ENCODE results near the gene HOXB4. TPM values are rescaled to one million over a fixed set of nuclear protein-coding genes. Genes with fewer than 3 reads are reported as not detected.

The HOXB4 gene
- total RNA-seq, 1 experiment from 2014 or later = 0.04 TPM

- TF ChIP-seq ZNF512 (CRISPR knock-in tag; IDR thresholded peaks at IDR 0.05; ENCODE audit: borderline replicate concordance) = no peak
- no peak for TF ChIP-seq ZMAT4 (CRISPR knock-in tag; IDR thresholded peaks at IDR 0.05)
Observed at GRCh38 chr17:48594538-48595277, 16.6 kb upstream of the HOXB4 start (continued).

- H3K4me1 Mint-ChIP-seq = peaks cover 55% of the 10 kb centered on the region
- TF ChIP-seq ESRRA (CRISPR knock-in tag; IDR thresholded peaks at IDR 0.05; ENCODE audit: borderline replicate concordance) (no peak), TEAD1 (CRISPR knock-in tag; IDR thresholded peaks at IDR 0.05) (no peak), CTCF (IDR thresholded peaks at IDR 0.05) (peak; percentile 90), USF2 (CRISPR knock-in tag; IDR thresholded peaks at IDR 0.05) (no peak), ZNF423 (CRISPR knock-in tag; IDR thresholded peaks at IDR 0.05) (peak; percentile 72)
- TF ChIP-seq, protein P1, sequence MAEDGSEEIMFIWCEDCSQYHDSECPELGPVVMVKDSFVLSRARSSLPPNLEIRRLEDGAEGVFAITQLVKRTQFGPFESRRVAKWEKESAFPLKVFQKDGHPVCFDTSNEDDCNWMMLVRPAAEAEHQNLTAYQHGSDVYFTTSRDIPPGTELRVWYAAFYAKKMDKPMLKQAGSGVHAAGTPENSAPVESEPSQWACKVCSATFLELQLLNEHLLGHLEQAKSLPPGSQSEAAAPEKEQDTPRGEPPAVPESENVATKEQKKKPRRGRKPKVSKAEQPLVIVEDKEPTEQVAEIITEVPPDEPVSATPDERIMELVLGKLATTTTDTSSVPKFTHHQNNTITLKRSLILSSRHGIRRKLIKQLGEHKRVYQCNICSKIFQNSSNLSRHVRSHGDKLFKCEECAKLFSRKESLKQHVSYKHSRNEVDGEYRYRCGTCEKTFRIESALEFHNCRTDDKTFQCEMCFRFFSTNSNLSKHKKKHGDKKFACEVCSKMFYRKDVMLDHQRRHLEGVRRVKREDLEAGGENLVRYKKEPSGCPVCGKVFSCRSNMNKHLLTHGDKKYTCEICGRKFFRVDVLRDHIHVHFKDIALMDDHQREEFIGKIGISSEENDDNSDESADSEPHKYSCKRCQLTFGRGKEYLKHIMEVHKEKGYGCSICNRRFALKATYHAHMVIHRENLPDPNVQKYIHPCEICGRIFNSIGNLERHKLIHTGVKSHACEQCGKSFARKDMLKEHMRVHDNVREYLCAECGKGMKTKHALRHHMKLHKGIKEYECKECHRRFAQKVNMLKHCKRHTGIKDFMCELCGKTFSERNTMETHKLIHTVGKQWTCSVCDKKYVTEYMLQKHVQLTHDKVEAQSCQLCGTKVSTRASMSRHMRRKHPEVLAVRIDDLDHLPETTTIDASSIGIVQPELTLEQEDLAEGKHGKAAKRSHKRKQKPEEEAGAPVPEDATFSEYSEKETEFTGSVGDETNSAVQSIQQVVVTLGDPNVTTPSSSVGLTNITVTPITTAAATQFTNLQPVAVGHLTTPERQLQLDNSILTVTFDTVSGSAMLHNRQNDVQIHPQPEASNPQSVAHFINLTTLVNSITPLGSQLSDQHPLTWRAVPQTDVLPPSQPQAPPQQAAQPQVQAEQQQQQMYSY (CRISPR knock-in tag; IDR thresholded peaks at IDR 0.05) = peak; percentile 41; the same call in 1 of the 2 replicates
- TF ChIP-seq, protein P2, sequence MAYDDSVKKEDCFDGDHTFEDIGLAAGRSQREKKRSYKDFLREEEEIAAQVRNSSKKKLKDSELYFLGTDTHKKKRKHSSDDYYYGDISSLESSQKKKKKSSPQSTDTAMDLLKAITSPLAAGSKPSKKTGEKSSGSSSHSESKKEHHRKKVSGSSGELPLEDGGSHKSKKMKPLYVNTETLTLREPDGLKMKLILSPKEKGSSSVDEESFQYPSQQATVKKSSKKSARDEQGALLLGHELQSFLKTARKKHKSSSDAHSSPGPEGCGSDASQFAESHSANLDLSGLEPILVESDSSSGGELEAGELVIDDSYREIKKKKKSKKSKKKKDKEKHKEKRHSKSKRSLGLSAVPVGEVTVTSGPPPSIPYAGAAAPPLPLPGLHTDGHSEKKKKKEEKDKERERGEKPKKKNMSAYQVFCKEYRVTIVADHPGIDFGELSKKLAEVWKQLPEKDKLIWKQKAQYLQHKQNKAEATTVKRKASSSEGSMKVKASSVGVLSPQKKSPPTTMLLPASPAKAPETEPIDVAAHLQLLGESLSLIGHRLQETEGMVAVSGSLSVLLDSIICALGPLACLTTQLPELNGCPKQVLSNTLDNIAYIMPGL (CRISPR knock-in tag; IDR thresholded peaks at IDR 0.05) = 0 out of 2 replicates have a peak, but pooled peaks have one; percentile 39
- DNase-seq (ENCODE audit: low spot score) (peak; percentile 90), ATAC-seq (peak; percentile 20)
- no peaks in the 10 kb centered on the region for H3K9me3 Mint-ChIP-seq
- peak overlapping the region; percentile 50 for H3K4me3 Mint-ChIP-seq
- no peak overlapping the region for H3K27ac Mint-ChIP-seq
- POLR2A ChIA-PET = no interaction called here
- peaks cover 100% of the 10 kb centered on the region; the same call in 1 of the 2 replicates for H3K27me3 Mint-ChIP-seq (ENCODE audit: low read depth)
- CTCF ChIA-PET = interaction anchor here (0.7 to 2.5 kb wide), 25 partner anchors 11 to 378 kb away, joined by 3 to 15 read pairs (median 5); no protein-coding TSS in a partner anchor
- H3K36me3 Mint-ChIP-seq = peaks cover 2% of the 10 kb centered on the region; the same call in 1 of the 2 replicates
Observed at GRCh38 chr17:48593840-48594537, 15.8 kb upstream of the HOXB4 start.
